Liver (tissue), 9 donors: ENCODE measurements around the gene OR51E1. TPM values are rescaled to one million over a fixed set of nuclear protein-coding genes. Genes with fewer than 3 reads are reported as not detected.

Source experiments
- DNase-seq: peaks from one replicate; pipeline ENCODE4 v3.0.0-alpha.2; 2017; ENCODE audit warnings: low spot score
- H3K27ac ChIP-seq, 2 donors: one replicate each; pipeline ENCODE4 v1.7.0; 2013; ENCODE audit warnings: inconsistent platforms in 2 of 2, low read length in 2 of 2, control low read depth in 1 of 2, low read depth in 1 of 2, mild to moderate bottlenecking in 1 of 2
- H3K27me3 ChIP-seq, 4 donors: one replicate each; pipeline versions ENCODE4 v1.6.1 to v1.7.0; 2013; ENCODE audit warnings: low read length in 3 of 4, inconsistent platforms in 1 of 4, mild to moderate bottlenecking in 1 of 4, moderate library complexity in 1 of 4; ENCODE audit not compliant: control insufficient read depth in 4 of 4, insufficient read depth in 4 of 4
- H3K36me3 ChIP-seq, 4 donors: one replicate each; pipeline versions ENCODE4 v1.6.1 to v1.7.0; 2013; ENCODE audit warnings: low read length in 3 of 4, mild to moderate bottlenecking in 3 of 4, low read depth in 1 of 4, moderate library complexity in 1 of 4; ENCODE audit not compliant: control insufficient read depth in 4 of 4, insufficient read depth in 3 of 4
- H3K4me1 ChIP-seq, 4 donors: one replicate each; pipeline versions ENCODE4 v1.6.1 to v1.7.0; 2013; ENCODE audit warnings: low read length in 3 of 4, mild to moderate bottlenecking in 3 of 4, moderate library complexity in 1 of 4; ENCODE audit not compliant: control insufficient read depth in 4 of 4, insufficient read depth in 4 of 4
- H3K4me3 ChIP-seq, 3 donors: one replicate each; pipeline versions ENCODE4 v1.6.1 to v1.7.0; 2013; ENCODE audit warnings: low read length in 3 of 3, control low read depth in 1 of 3, low read depth in 1 of 3, mild to moderate bottlenecking in 1 of 3
- H3K9ac ChIP-seq, 2 donors: one replicate each; pipeline ENCODE4 v1.7.0; 2013; ENCODE audit warnings: low read length in 2 of 2, mild to moderate bottlenecking in 2 of 2, moderate library complexity in 2 of 2, control low read depth in 1 of 2, low read depth in 1 of 2
- H3K9me3 ChIP-seq, 4 donors: one replicate each; pipeline versions ENCODE4 v1.6.1 to v1.7.0; 2013; ENCODE audit warnings: low read length in 3 of 4; ENCODE audit not compliant: control insufficient read depth in 4 of 4
- ATF3 ChIP-seq: IDR thresholded peaks from 2 replicates; pipeline ENCODE4 v1.6.1; 2016; ENCODE audit warnings: antibody characterized with exemption
- CTCF ChIP-seq: fragments of 150-350 bp; IDR thresholded peaks from 2 replicates; pipeline ENCODE4 v1.5.1; 2017; ENCODE audit warnings: improper control_type of control experiment, low read depth, low read length; ENCODE audit not compliant: missing input control
- EGR1 ChIP-seq, 2 donors: IDR thresholded peaks; 2 replicates each; pipeline ENCODE4 v1.6.1; 2016 to 2018; ENCODE audit warnings: antibody characterized with exemption in 2 of 2, low read depth in 2 of 2
- FOXA1 ChIP-seq: IDR thresholded peaks from 2 replicates; pipeline ENCODE4 v1.6.1; 2016; ENCODE audit warnings: antibody characterized with exemption
- GABPA ChIP-seq, 2 donors: IDR thresholded peaks in 1 of 2; conservative IDR thresholded peaks in 1 of 2; 2 replicates each; pipeline ENCODE4 v1.6.1; 2016; ENCODE audit warnings: antibody characterized with exemption in 2 of 2, mild to moderate bottlenecking in 1 of 2, moderate library complexity in 1 of 2
- HNF4A ChIP-seq, 2 donors: conservative IDR thresholded peaks; 2 replicates each; pipeline ENCODE4 v1.6.1; 2016; ENCODE audit warnings: antibody characterized with exemption in 2 of 2, mild to moderate bottlenecking in 2 of 2
- JUND ChIP-seq, 2 donors: IDR thresholded peaks; 2 replicates each; pipeline ENCODE4 v1.6.1; 2016; ENCODE audit warnings: antibody characterized with exemption in 2 of 2
- NR2F2 ChIP-seq: IDR thresholded peaks from 2 replicates; pipeline ENCODE4 v1.6.1; 2016; ENCODE audit warnings: antibody characterized with exemption
- RAD21 ChIP-seq, 2 donors: IDR thresholded peaks; 2 replicates each; pipeline ENCODE4 v1.6.1; 2016; ENCODE audit warnings: antibody characterized with exemption in 2 of 2, mild to moderate bottlenecking in 2 of 2
- REST ChIP-seq: IDR thresholded peaks from 2 replicates; pipeline ENCODE4 v1.6.1; 2016; ENCODE audit warnings: antibody characterized with exemption, mild to moderate bottlenecking
- RXRA ChIP-seq, 2 donors: IDR thresholded peaks; 2 replicates each; pipeline ENCODE4 v1.6.1; 2017 to 2018; ENCODE audit warnings: antibody characterized with exemption in 2 of 2, mild to moderate bottlenecking in 1 of 2
- SP1 ChIP-seq: IDR thresholded peaks from 2 replicates; pipeline ENCODE4 v1.6.1; 2018; ENCODE audit warnings: antibody characterized with exemption, mild to moderate bottlenecking
- TAF1 ChIP-seq: conservative IDR thresholded peaks from 2 replicates; pipeline ENCODE4 v1.6.1; 2016; ENCODE audit warnings: antibody characterized with exemption, mild to moderate bottlenecking
- WGBS: extraction: QIAGEN DNeasy Blood & Tissue Kit; methylation state at CpG from one replicate; pipeline ENCODE4 v1.1.7; 2013; 5-methylcytosine and 5-hydroxymethylcytosine counted together
- polyA plus RNA-seq, 2 donors: library from polyadenylated mRNA; stranded (reverse) in 1 of 2; unstranded in 1 of 2; fragments of 200-250 nt in 1 of 2; fragments of >200 nt in 1 of 2; fragmentation: Nextera tagmentation in 1 of 2; extraction: Ambion mirVana in 1 of 2; gene quantifications; one replicate each; pipeline versions ENCODE4 v1.2.1 to v1.2.3, GENCODE V29; 2013 to 2015
- total RNA-seq, 2 donors: library from RNA; depleted of rRNA; stranded (reverse); fragments of >200 nt; gene quantifications; one replicate each; pipeline ENCODE4 v1.2.3, GENCODE V29; 2014
- donor health status: healthy.
- donor health status: healthy.
- donor health status: healthy.
- donor health status: healthy.
- donor health status: healthy.

The OR51E1 gene
- total and polyA plus RNA-seq, 4 donors = 0.05 to 0.08 TPM; not detected in 2

GRCh38 chr11:4619514-4619913, 24.3 kb upstream of the OR51E1 start:
- TF ChIP-seq REST (no peak), JUND (IDR thresholded peaks at IDR 0.05) (no peak), EGR1 (IDR thresholded peaks at IDR 0.05; ENCODE audit: low read depth in 2 of 2) (no peak), CTCF (no peak), NR2F2 (no peak), RXRA (IDR thresholded peaks at IDR 0.05) (no peak), HNF4A (conservative IDR thresholded peaks at IDR 0.05) (no peak), TAF1 (no peak), FOXA1 (no peak), GABPA (IDR thresholded peaks at IDR 0.05 in 1 of 2, conservative IDR thresholded peaks at IDR 0.05 in 1 of 2) (no peak)

GRCh38 chr11:4626207-4627099, 17.3 kb upstream of the OR51E1 start:
- Histone ChIP-seq H3K9ac (no peak overlapping the region), H3K4me3 (no peak overlapping the region), H3K4me1 (no peaks in the 10 kb centered on the region), H3K36me3 (no peaks in the 10 kb centered on the region), H3K9me3 (peaks cover 2 to 13% (median 8%) of the 10 kb centered on the region in 4 donors), H3K27ac (no peak overlapping the region), H3K27me3 (peaks cover 0 to 4% (median 0%) of the 10 kb centered on the region in 4 donors)
- peak; percentile 65 for DNase-seq
- WGBS = 45% methylated on average over 15 of the region's 15 CpGs
- TF ChIP-seq SP1 (no peak), RAD21 (IDR thresholded peaks at IDR 0.05) (peak; percentile 69 to 75), CTCF (peak; percentile 56), JUND (IDR thresholded peaks at IDR 0.05) (no peak), ATF3 (no peak)

More at GRCh38 chr11:4619514-4619913, 24.3 kb upstream of the OR51E1 start:
- Histone ChIP-seq H3K36me3 (no peaks in the 10 kb centered on the region), H3K4me1 (no peaks in the 10 kb centered on the region), H3K27ac (no peak overlapping the region), H3K27me3 (peaks cover 0 to 5% (median under 1%) of the 10 kb centered on the region in 4 donors), H3K9me3 (peaks cover 0 to 6% (median 2%) of the 10 kb centered on the region in 4 donors), H3K9ac (no peak overlapping the region), H3K4me3 (no peak overlapping the region)
- DNase-seq = no peak
- WGBS = 68% methylated on average over 9 of the region's 9 CpGs
